ENCODE results near the gene DLEC1. TPM values are rescaled to one million over a fixed set of nuclear protein-coding genes. Genes with fewer than 3 reads are reported as not detected.

The DLEC1 gene
- total RNA-seq, 2 donors from 2014 or later: 0.18 to 1.9 TPM

- peak within 1 kb of the TSS; percentile 94 to 100 for H3K27ac Mint-ChIP-seq
- H3K9me3 Mint-ChIP-seq: no peaks in the 10 kb centered on the region
- peaks cover 34 to 35% of the 10 kb centered on the region in 2 donors for H3K36me3 Mint-ChIP-seq
- ATAC-seq (peak; percentile 45 to 55), DNase-seq (ENCODE audit: low spot score in 2 of 2) (peak; percentile 79 to 81)
Measured at GRCh38 chr3:38138349-38139190, 99.6 kb downstream of the DLEC1 start, which contains the start of gene MYD88. Gene MYD88, plus strand, starts transcription at chr3:38138661. Its CDS starts 40 bp downstream, at chr3:38138701.

DNA sequence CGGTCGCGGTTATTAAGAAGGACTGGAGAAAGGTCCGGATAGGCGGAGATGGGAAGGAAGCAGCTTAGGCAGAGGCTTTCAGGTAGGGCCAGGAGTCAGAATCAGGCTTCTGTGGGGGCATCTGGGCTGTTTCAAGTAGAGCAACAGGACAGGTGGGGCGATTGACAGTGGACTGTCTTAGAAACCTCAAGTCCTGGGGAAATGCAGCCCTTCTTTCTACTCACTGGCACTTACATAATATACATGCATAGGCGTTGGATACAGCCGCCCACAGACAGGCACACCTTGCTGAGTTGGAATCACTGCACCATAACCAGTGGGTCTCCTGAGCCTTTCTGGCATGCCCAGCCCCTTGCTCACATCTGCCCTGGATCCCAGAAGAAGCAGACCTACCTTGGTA is 100.2 kb downstream of the DLEC1 start:
- DNase-seq (ENCODE audit: low spot score in 2 of 2) (no peak), ATAC-seq (no peak)
- Mint-ChIP-seq H3K9me3 (no peaks in the 10 kb centered on the region), H3K27ac (peak overlapping the region; percentile 94 to 100), H3K36me3 (peaks cover 31 to 32% of the 10 kb centered on the region in 2 donors)

GRCh38 chr3:38139652-38140051 is 100.6 kb downstream of the DLEC1 start:
- Mint-ChIP-seq H3K9me3 (no peaks in the 10 kb centered on the region), H3K27ac (peak overlapping the region; percentile 94 to 100), H3K36me3 (peaks cover 28 to 30% of the 10 kb centered on the region in 2 donors)
- ATAC-seq: no peak
- no peak for DNase-seq (ENCODE audit: low spot score in 2 of 2)

DNA sequence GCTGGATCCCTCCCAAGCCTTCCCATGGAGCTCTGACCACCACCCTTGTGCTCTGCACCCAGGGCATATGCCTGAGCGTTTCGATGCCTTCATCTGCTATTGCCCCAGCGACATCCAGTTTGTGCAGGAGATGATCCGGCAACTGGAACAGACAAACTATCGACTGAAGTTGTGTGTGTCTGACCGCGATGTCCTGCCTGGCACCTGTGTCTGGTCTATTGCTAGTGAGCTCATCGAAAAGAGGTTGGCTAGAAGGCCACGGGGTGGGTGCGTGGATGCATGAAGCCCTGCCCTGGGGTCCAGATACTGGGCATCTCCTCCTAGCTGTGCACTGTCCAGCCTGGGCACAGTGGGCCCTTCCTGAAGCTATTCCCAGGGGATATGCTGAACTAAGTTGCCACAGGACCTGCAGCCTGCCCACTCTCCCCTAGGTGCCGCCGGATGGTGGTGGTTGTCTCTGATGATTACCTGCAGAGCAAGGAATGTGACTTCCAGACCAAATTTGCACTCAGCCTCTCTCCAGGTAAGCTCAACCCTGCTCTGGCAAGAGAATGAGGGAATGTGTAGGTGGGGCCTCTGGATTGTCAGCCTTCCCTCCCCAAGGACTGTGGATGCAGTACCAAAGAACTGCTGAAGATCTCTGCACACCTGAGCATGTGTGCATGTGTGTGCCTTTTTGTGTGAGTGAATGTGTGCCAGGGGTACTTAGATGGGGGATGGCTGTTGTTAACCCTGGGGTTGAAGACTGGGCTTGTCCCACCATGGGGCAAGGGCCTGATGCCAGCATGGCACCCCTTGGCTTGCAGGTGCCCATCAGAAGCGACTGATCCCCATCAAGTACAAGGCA is 101.5 kb downstream of the DLEC1 start:
- DNase-seq (ENCODE audit: low spot score in 2 of 2) (no peak), ATAC-seq (no peak)
- Mint-ChIP-seq H3K36me3 (peaks cover 20 to 33% of the 10 kb centered on the region in 2 donors), H3K27ac (no peak overlapping the region), H3K9me3 (peaks cover 0 to 4% of the 10 kb centered on the region in 2 donors)

- DNase-seq (ENCODE audit: low spot score in 2 of 2) (no peak), ATAC-seq (no peak)
- Mint-ChIP-seq H3K9me3 (peaks cover 0 to 8% of the 10 kb centered on the region in 2 donors), H3K27ac (peak overlapping the region in 1 of 2 donors; percentile 87), H3K36me3 (peaks cover 16 to 30% of the 10 kb centered on the region in 2 donors)
Measured at GRCh38 chr3:38141173-38141951, 102.4 kb downstream of the DLEC1 start.

DNA sequence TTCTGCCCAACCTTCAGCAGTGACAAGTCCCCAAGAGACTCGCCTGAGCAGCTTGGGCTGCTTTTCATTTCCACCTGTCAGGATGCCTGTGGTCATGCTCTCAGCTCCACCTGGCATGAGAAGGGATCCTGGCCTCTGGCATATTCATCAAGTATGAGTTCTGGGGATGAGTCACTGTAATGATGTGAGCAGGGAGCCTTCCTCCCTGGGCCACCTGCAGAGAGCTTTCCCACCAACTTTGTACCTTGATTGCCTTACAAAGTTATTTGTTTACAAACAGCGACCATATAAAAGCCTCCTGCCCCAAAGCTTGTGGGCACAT is 102.9 kb downstream of the DLEC1 start:
- H3K36me3 Mint-ChIP-seq: peaks cover 21 to 29% of the 10 kb centered on the region in 2 donors
- peak overlapping the region in 1 of 2 donors; percentile 87 for H3K27ac Mint-ChIP-seq
- no peak for DNase-seq (ENCODE audit: low spot score in 2 of 2)

DNA sequence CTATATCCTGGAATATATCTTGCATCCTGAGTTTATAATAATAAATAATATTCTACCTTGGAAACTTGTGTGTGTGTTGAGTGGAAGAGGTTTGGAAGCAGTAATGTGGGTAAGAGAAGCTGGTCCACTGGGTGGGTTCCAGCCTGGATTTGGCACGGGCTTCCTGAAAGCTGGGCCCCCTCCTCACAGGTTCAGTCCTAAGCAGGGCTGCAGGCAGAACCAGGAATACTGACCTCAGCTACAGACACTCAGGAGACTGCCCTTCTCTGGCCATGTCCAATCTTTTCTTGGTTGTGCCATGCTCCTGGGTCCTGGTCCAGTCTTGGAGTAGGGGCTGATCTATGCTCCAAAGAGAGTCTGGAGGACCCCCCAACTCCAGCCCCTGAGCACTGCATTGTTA is 104.0 kb downstream of the DLEC1 start:
- ATAC-seq (no peak), DNase-seq (ENCODE audit: low spot score in 2 of 2) (no peak)
- peaks cover 5 to 17% of the 10 kb centered on the region in 2 donors for H3K9me3 Mint-ChIP-seq
- H3K36me3 Mint-ChIP-seq: peaks cover 25 to 26% of the 10 kb centered on the region in 2 donors
- H3K27ac Mint-ChIP-seq: no peak overlapping the region

More for the DNA sequence above, 102.9 kb downstream of the DLEC1 start:
- no peak for ATAC-seq
- peaks cover 3 to 14% of the 10 kb centered on the region in 2 donors for H3K9me3 Mint-ChIP-seq

DNA sequence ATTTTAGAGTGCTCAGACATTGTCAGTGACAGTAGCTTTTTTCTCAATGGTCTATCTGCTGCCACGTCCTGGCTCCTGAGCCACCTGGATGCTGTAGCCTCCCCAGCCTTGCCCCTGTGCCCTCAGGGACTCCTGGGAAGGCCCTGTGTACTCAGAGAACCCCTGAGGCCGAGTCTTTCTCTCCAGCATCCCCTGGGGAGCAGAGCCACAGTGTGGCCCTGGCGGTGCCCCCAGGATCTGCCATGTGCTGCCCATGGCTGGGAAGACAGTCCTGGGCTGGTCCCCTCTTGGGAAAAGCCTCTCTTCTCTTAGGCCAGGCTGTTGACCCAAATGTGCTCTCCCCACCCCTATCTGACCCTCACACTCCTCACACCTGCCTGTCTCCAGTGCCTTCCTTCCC is 104.5 kb downstream of the DLEC1 start:
- Mint-ChIP-seq H3K9me3 (peaks cover 5 to 17% of the 10 kb centered on the region in 2 donors), H3K36me3 (peaks cover 21 to 25% of the 10 kb centered on the region in 2 donors), H3K27ac (peak overlapping the region in 1 of 2 donors; percentile 13)
- no peak for ATAC-seq
- no peak for DNase-seq (ENCODE audit: low spot score in 2 of 2)

DNA sequence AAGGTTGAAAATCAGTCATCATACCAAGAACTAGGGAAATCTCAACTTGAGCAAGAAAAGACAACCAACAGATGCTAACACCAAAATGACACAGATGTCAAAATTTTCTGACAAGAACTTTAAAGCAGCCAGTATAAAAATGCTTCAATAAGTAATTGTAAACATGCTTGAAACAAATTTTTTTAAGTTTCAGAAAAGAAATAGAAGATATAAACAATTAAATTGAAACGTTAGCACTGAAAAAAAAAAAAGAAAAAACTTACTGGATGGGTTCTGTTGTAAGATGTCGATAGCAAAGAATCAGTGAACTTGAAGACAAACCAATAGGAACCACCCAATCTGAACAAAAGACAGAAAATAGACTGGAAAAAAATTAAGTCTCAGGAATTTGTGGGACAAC is 107.5 kb downstream of the DLEC1 start:
- Mint-ChIP-seq H3K27ac (no peak overlapping the region), H3K36me3 (peaks cover 16 to 19% of the 10 kb centered on the region in 2 donors), H3K9me3 (peaks cover 5 to 17% of the 10 kb centered on the region in 2 donors)
- DNase-seq (ENCODE audit: low spot score in 2 of 2) (no peak), ATAC-seq (no peak)

DNA sequence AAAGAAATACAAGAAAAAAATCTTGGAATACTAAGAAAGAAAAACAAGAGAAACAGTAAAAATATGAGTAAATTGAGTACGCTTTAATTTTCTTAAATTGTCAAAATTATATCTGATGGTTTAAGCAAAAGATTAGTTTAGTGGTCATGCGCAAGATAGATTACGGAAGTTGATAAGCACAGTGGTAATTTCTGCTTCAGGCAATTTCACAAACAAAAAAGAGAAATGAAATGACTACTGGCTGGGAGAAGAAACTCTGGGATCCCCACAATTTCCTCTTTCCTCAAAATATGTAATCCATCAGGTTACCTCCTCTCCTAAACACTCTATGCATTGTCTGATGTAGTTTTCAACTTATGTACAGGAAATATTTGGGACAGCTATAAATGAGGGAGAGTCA is 108.4 kb downstream of the DLEC1 start:
- no peak for DNase-seq (ENCODE audit: low spot score in 2 of 2)
- ATAC-seq: no peak
- Mint-ChIP-seq H3K27ac (no peak overlapping the region), H3K36me3 (peaks cover 9 to 14% of the 10 kb centered on the region in 2 donors), H3K9me3 (peaks cover 5 to 17% of the 10 kb centered on the region in 2 donors)

GRCh38 chr3:38148311-38148882 is 109.4 kb downstream of the DLEC1 start:
- peak in 1 of 2 donors; percentile 14 for ATAC-seq

GRCh38 chr3:38149708-38150107 is 110.7 kb downstream of the DLEC1 start:
- DNase-seq (ENCODE audit: low spot score in 2 of 2) (no peak), ATAC-seq (no peak)
- H3K9me3 Mint-ChIP-seq: peaks cover 5 to 17% of the 10 kb centered on the region in 2 donors
- peaks cover 9 to 14% of the 10 kb centered on the region in 2 donors for H3K36me3 Mint-ChIP-seq
- H3K27ac Mint-ChIP-seq: no peak overlapping the region

More at GRCh38 chr3:38148311-38148882, 109.4 kb downstream of the DLEC1 start:
- H3K9me3 Mint-ChIP-seq: peaks cover 5 to 17% of the 10 kb centered on the region in 2 donors
- DNase-seq (ENCODE audit: low spot score in 2 of 2): no peak
- peaks cover 9 to 14% of the 10 kb centered on the region in 2 donors for H3K36me3 Mint-ChIP-seq
- H3K27ac Mint-ChIP-seq: no peak overlapping the region

- Mint-ChIP-seq H3K36me3 (peaks cover 5 to 14% of the 10 kb centered on the region in 2 donors), H3K27ac (no peak overlapping the region), H3K9me3 (peaks cover 5 to 12% of the 10 kb centered on the region in 2 donors)
- no peak for ATAC-seq
- DNase-seq (ENCODE audit: low spot score in 2 of 2): no peak
Measured at GRCh38 chr3:38150780-38151528, 111.9 kb downstream of the DLEC1 start.

- Mint-ChIP-seq H3K27ac (no peak overlapping the region), H3K9me3 (peaks cover 3 to 5% of the 10 kb centered on the region in 2 donors), H3K36me3 (peaks cover 0 to 6% of the 10 kb centered on the region in 2 donors)
- DNase-seq (ENCODE audit: low spot score in 2 of 2) (no peak), ATAC-seq (peak in 1 of 2 donors; percentile 59)
Measured at GRCh38 chr3:38151667-38152265, 112.8 kb downstream of the DLEC1 start.

DNA sequence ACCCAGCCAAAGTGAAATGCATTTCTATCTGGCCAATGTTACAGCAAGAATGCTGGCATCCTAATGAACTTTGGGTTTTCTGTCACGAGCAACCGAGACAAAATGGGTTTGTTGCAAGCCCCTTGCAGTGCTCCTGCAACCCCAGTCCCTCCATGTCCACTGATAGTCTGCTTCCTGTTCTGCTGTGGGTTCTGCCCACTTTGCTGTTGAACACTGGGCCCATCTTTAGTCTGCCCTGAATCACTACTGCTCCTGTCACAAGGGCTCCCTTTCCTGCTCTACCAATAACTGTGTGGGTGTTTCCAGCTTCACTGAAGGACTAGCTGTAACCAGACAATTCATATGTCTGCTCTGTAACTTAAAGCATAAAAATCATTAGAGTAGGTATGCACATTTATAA is 113.6 kb downstream of the DLEC1 start:
- H3K9me3 Mint-ChIP-seq: no peaks in the 10 kb centered on the region
- DNase-seq (ENCODE audit: low spot score in 2 of 2) (no peak), ATAC-seq (no peak)
- H3K27ac Mint-ChIP-seq: no peak overlapping the region
- H3K36me3 Mint-ChIP-seq: no peaks in the 10 kb centered on the region

Measured in activated naive CD4-positive, alpha-beta T cell treated with anti-CD3 and anti-CD28 coated beads, Interleukin-2, amount 50 U/mL, for 72 hours (primary cell).